ENCODE measurements around the gene SYP. TPM values are rescaled to one million over a fixed set of nuclear protein-coding genes. Genes with fewer than 3 reads are reported as not detected.

The SYP gene
- total RNA-seq, 1 experiment from 2014 or later, result 0.75 TPM

DNA sequence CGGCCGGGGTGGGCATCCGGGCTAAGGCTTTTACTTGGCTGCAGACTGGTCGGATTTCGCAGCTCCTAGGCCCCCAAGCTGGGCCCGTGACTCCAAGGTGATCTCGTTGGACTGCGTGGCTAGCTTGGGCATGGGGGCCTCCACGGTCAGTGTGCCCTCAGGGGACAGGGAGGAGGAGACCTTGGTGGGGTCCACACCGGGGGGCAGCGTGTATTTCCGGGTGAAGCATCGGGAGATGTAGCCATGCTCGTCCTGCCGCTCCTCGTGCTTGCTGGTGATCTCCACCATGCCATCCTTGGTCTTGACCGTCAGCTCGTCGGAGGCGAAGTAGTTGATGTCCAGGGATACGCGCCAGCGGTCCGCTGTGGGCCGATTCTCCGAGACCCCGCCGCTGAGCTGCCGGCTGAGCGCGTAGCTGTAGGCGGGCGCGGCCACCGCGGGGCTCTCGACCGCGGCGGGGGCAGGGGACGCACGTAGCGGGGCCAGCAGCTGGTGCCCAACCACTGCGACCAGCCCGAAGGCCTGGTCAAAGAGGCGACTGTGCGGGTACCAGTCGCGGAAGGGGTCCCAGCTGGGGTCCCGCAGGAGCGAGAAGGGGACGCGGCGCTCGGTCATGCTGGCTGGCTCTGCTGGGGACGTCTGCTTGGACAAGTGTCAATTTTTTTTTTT is 34.0 kb upstream of the SYP start:
- TF ChIP-seq, protein P1, sequence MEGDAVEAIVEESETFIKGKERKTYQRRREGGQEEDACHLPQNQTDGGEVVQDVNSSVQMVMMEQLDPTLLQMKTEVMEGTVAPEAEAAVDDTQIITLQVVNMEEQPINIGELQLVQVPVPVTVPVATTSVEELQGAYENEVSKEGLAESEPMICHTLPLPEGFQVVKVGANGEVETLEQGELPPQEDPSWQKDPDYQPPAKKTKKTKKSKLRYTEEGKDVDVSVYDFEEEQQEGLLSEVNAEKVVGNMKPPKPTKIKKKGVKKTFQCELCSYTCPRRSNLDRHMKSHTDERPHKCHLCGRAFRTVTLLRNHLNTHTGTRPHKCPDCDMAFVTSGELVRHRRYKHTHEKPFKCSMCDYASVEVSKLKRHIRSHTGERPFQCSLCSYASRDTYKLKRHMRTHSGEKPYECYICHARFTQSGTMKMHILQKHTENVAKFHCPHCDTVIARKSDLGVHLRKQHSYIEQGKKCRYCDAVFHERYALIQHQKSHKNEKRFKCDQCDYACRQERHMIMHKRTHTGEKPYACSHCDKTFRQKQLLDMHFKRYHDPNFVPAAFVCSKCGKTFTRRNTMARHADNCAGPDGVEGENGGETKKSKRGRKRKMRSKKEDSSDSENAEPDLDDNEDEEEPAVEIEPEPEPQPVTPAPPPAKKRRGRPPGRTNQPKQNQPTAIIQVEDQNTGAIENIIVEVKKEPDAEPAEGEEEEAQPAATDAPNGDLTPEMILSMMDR (IDR thresholded peaks at IDR 0.05; ENCODE audit: unreplicated experiment), result no peak
- no peak overlapping the region for H3K27ac Mint-ChIP-seq (ENCODE audit: low read depth, unreplicated experiment)
- H3K36me3 Mint-ChIP-seq (ENCODE audit: insufficient read depth, unreplicated experiment), result no peaks in the 10 kb centered on the region
- peaks cover 6% of the 10 kb centered on the region for H3K4me1 Mint-ChIP-seq (ENCODE audit: insufficient read depth, unreplicated experiment)
- no peak for DNase-seq (ENCODE audit: unreplicated experiment)
- H3K27me3 Mint-ChIP-seq (ENCODE audit: insufficient read depth, unreplicated experiment), result no peaks in the 10 kb centered on the region
- no TSS peak for BruUV-seq (replicated peaks)
- intact Hi-C loops (cut with micrococcal nuclease), result no loop called here
- POLR2A ChIA-PET, result interaction anchor here (1.0 kb wide), 1 partner anchor 17 kb away, joined by 3 read pairs; no protein-coding TSS in a partner anchor
- H3K9me3 Mint-ChIP-seq (ENCODE audit: unreplicated experiment), result no peaks in the 10 kb centered on the region
- CTCF ChIA-PET, result no interaction called here
- no peak overlapping the region for H3K4me3 Mint-ChIP-seq (ENCODE audit: unreplicated experiment)

GRCh38 chrX:49233176-49233575 is 33.2 kb upstream of the SYP start, which contains the start of gene CACNA1F:
Gene CACNA1F, minus strand, starts transcription at chrX:49233340. Its CDS starts 31 bp downstream, at chrX:49233309.
- TF ChIP-seq, protein P1 (IDR thresholded peaks at IDR 0.05; ENCODE audit: unreplicated experiment), result no peak
- Mint-ChIP-seq H3K27me3 (ENCODE audit: insufficient read depth, unreplicated experiment) (no peaks in the 10 kb centered on the region), H3K4me3 (ENCODE audit: unreplicated experiment) (no peak within 1 kb of the TSS), H3K4me1 (ENCODE audit: insufficient read depth, unreplicated experiment) (peaks cover 6% of the 10 kb centered on the region), H3K9me3 (ENCODE audit: unreplicated experiment) (no peaks in the 10 kb centered on the region), H3K36me3 (ENCODE audit: insufficient read depth, unreplicated experiment) (no peaks in the 10 kb centered on the region), H3K27ac (ENCODE audit: low read depth, unreplicated experiment) (no peak within 1 kb of the TSS)
- no peak for DNase-seq (ENCODE audit: unreplicated experiment)
- ChIA-PET POLR2A (no interaction called here), CTCF (no interaction called here)
- BruUV-seq (replicated peaks), result no TSS peak
- intact Hi-C loops (cut with micrococcal nuclease), result no loop called here

- no peaks in the 10 kb centered on the region for H3K27me3 Mint-ChIP-seq (ENCODE audit: insufficient read depth, unreplicated experiment)
- H3K4me3 Mint-ChIP-seq (ENCODE audit: unreplicated experiment), result no peak overlapping the region
- H3K27ac Mint-ChIP-seq (ENCODE audit: low read depth, unreplicated experiment), result no peak overlapping the region
- TF ChIP-seq, protein P1 (IDR thresholded peaks at IDR 0.05; ENCODE audit: unreplicated experiment), result no peak
- ChIA-PET CTCF (interaction anchor here (0.7 kb wide), 2 partner anchors 11 to 564 kb away, joined by 3 to 5 read pairs; no protein-coding TSS in a partner anchor), POLR2A (interaction anchor here (0.6 kb wide), 1 partner anchor 42 kb away, joined by 3 read pairs; no protein-coding TSS in a partner anchor)
- peaks cover 6% of the 10 kb centered on the region for H3K4me1 Mint-ChIP-seq (ENCODE audit: insufficient read depth, unreplicated experiment)
- H3K36me3 Mint-ChIP-seq (ENCODE audit: insufficient read depth, unreplicated experiment), result no peaks in the 10 kb centered on the region
- no peak for DNase-seq (ENCODE audit: unreplicated experiment)
- intact Hi-C loops (cut with micrococcal nuclease), result no loop called here
- H3K9me3 Mint-ChIP-seq (ENCODE audit: unreplicated experiment), result peaks cover 4% of the 10 kb centered on the region
- no TSS peak for BruUV-seq (replicated peaks)
Observed at GRCh38 chrX:49232525-49232924, 32.5 kb upstream of the SYP start.

DNA sequence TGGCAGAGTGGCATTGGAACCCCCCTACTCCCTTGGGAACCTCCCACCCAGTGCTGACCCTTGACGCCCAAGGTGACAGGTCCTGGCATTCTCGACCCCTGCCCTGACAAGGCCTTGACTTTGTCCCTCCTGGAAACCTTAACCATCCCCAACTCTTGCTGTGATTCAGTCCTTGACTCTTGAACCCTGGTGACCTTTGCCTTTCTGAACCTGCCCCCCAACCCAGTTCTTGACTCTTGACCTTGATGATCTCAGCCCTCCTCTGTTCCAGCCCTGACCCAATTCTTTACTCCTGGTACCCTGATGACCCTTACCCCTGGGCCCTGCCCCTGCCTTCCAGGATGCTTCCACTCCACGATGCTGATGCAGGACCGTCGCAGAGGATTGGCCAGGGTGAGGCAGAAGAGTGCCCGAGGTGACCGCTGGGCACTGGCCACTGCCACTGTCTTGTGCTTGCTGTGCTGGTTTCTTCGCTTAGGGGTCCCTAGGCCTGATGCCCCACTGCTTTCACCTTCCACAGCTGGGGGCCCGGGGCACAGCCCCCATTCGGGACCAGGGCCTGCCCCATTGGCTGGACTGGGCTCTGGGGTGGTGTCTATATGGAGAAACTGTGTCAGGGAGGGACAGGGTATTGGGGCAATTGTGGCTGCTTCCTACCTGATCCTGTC is 31.5 kb upstream of the SYP start:
- Mint-ChIP-seq H3K27me3 (ENCODE audit: insufficient read depth, unreplicated experiment) (no peaks in the 10 kb centered on the region), H3K36me3 (ENCODE audit: insufficient read depth, unreplicated experiment) (no peaks in the 10 kb centered on the region), H3K4me3 (ENCODE audit: unreplicated experiment) (no peak overlapping the region), H3K27ac (ENCODE audit: low read depth, unreplicated experiment) (no peak overlapping the region), H3K9me3 (ENCODE audit: unreplicated experiment) (peaks cover 8% of the 10 kb centered on the region), H3K4me1 (ENCODE audit: insufficient read depth, unreplicated experiment) (no peaks in the 10 kb centered on the region)
- ChIA-PET CTCF (no interaction called here), POLR2A (interaction anchor here (0.6 kb wide), 1 partner anchor 41 kb away, joined by 3 read pairs; no protein-coding TSS in a partner anchor)
- intact Hi-C loops (cut with micrococcal nuclease), result no loop called here
- TF ChIP-seq, protein P1 (IDR thresholded peaks at IDR 0.05; ENCODE audit: unreplicated experiment), result no peak
- no peak for DNase-seq (ENCODE audit: unreplicated experiment)
- BruUV-seq (replicated peaks), result no TSS peak

All from MCF 10A (cell line).